Left ventricle myocardium superior (tissue), 1 donor: ENCODE results near the gene SUGT1. TPM values are rescaled to one million over a fixed set of nuclear protein-coding genes. Genes with fewer than 3 reads are reported as not detected.

ENCODE experiments used
- ATAC-seq: fragments of 200-7000 bp; cut with Tn5 transposase; one replicate; pipeline ENCODE4 v1.9.1; 2020; ENCODE audit warnings: mild to moderate bottlenecking, moderate library complexity
- DNase-seq: peaks from one replicate; pipeline ENCODE4 v3.0.0-alpha.2; 2020
- intact Hi-C: fragments of 100-400 bp; cut with micrococcal nuclease; formaldehyde crosslinking; loops from one replicate; pipeline ENCODE4 v1.11.0; 2022
- total RNA-seq: library from RNA; stranded (reverse); fragmentation: NEBNext Ultra II Directional; extraction: Animal tissue kit (Norgen Biotek cat#: 25700); gene quantifications from one replicate; pipeline ENCODE4 v1.2.1, GENCODE V29; 2021
- donor health status: DM: no; HTN: yes; CAD: no; lungs with severe emphysema.

The SUGT1 gene
- total RNA-seq, 1 donor from 2014 or later: 59.3 TPM

- intact Hi-C loops: no loop called here
- ATAC-seq: no peak
- no peak for DNase-seq
Observed at GRCh38 chr13:52725302-52725701, 72.7 kb downstream of the SUGT1 start.

GRCh38 chr13:52726258-52726657, 73.6 kb downstream of the SUGT1 start:
- intact Hi-C loops: no loop called here
- DNase-seq (no peak), ATAC-seq (no peak)

- ATAC-seq: no peak
- intact Hi-C loops: no loop called here
- DNase-seq: no peak
Observed at GRCh38 chr13:52734075-52734623, 81.5 kb downstream of the SUGT1 start.

GRCh38 chr13:52736891-52737290, 84.3 kb downstream of the SUGT1 start:
- ATAC-seq (no peak), DNase-seq (no peak)
- intact Hi-C loops: no loop called here

- intact Hi-C loops: no loop called here
- ATAC-seq (no peak), DNase-seq (no peak)
Observed at GRCh38 chr13:52737451-52737850, 84.8 kb downstream of the SUGT1 start.

- DNase-seq: no peak
- intact Hi-C loops: no loop called here
- ATAC-seq: no peak
Observed at GRCh38 chr13:52737965-52738364, 85.3 kb downstream of the SUGT1 start.

- ATAC-seq: peak; percentile 67
- DNase-seq: peak; percentile 56
- intact Hi-C loops: no loop called here
Observed at GRCh38 chr13:52738719-52739467, 86.3 kb downstream of the SUGT1 start.

GRCh38 chr13:52739468-52740071, 86.9 kb downstream of the SUGT1 start, which contains the start of gene CNMD:
TSS of gene CNMD (minus strand) at chr13:52739820. CDS start at chr13:52739701, 119 bp downstream.
- ATAC-seq (no peak), DNase-seq (no peak)
- intact Hi-C loops: no loop called here

- intact Hi-C loops: no loop called here
- DNase-seq (no peak), ATAC-seq (no peak)
Observed at GRCh38 chr13:52743569-52743968, 90.9 kb downstream of the SUGT1 start.

- no peak for DNase-seq
- ATAC-seq: no peak
- intact Hi-C loops: no loop called here
Observed at GRCh38 chr13:52743988-52744387, 91.4 kb downstream of the SUGT1 start.

- no peak for DNase-seq
- intact Hi-C loops: no loop called here
Observed at GRCh38 chr13:52744842-52745375, 92.3 kb downstream of the SUGT1 start.

GRCh38 chr13:52746141-52746540, 93.5 kb downstream of the SUGT1 start:
- no peak for DNase-seq
- ATAC-seq: no peak
- intact Hi-C loops: no loop called here

More at GRCh38 chr13:52744842-52745375, 92.3 kb downstream of the SUGT1 start:
- no peak for ATAC-seq

- DNase-seq (no peak), ATAC-seq (no peak)
- intact Hi-C loops: no loop called here
Observed at GRCh38 chr13:52749419-52749818, 96.8 kb downstream of the SUGT1 start.

Other genes starting within 250 kb of the SUGT1 start
- gene THSD1, start 246.7 kb upstream of the SUGT1 start, total RNA-seq: 5.0 TPM
- gene VPS36, start 202.2 kb upstream of the SUGT1 start, total RNA-seq: 34.7 TPM
- 7.2 TPM for gene CKAP2, start 197.4 kb upstream of the SUGT1 start, total RNA-seq
- gene HNRNPA1L2, start 10.4 kb upstream of the SUGT1 start, total RNA-seq: 2.0 TPM
- gene CNMD, start 87.0 kb downstream of the SUGT1 start, total RNA-seq: not detected
- gene PCDH8, start 195.8 kb downstream of the SUGT1 start, total RNA-seq: not detected